Stimulated activated CD8-positive, alpha-beta memory T cell treated with anti-CD3 and anti-CD28 coated beads, Interleukin-4, amount 100 ng/mL, for 4 hours (primary cell): Measurements from ENCODE around the gene C2CD5.
A peak's percentile ranks its signal among the peaks of the same experiment; 100 is the strongest.
"Not testable (repeated sequence)": the region's sequence is repeated elsewhere in the genome, so short reads cannot be mapped to it uniquely, and the experiment has no call there.

Source experiments
- DNase-seq, 2 donors: peaks; one replicate each; pipeline ENCODE4 v3.0.0-alpha.2; 2020; ENCODE audit warnings: low read depth in 2 of 2, low spot score in 1 of 2

The C2CD5 gene

GRCh38 chr12:22544038-22544979, at the start of gene C2CD5:
Gene C2CD5, minus strand, starts transcription at chr12:22544542. Its CDS starts 392 bp downstream, at chr12:22544150.
- DNase-seq = peak; percentile 90 to 92

GRCh38 chr12:22593864-22594263, 49.5 kb upstream of the C2CD5 start:
- DNase-seq = no peak

GRCh38 chr12:22588817-22589216, 44.5 kb upstream of the C2CD5 start:
- no peak for DNase-seq

GRCh38 chr12:22578328-22578727, 34.0 kb upstream of the C2CD5 start:
- no peak for DNase-seq

- no peak for DNase-seq
Observed at GRCh38 chr12:22577667-22578066, 33.3 kb upstream of the C2CD5 start.

GRCh38 chr12:22576473-22576872, 32.1 kb upstream of the C2CD5 start:
- DNase-seq = no peak

- no peak for DNase-seq
Observed at GRCh38 chr12:22576065-22576464, 31.7 kb upstream of the C2CD5 start.

GRCh38 chr12:22574921-22575320, 30.6 kb upstream of the C2CD5 start:
- DNase-seq = no peak

GRCh38 chr12:22573181-22573580, 28.8 kb upstream of the C2CD5 start:
- DNase-seq = no peak

- no peak for DNase-seq
Observed at GRCh38 chr12:22569253-22569652, 24.9 kb upstream of the C2CD5 start.

- DNase-seq = no peak
Observed at GRCh38 chr12:22562036-22563028, 18.0 kb upstream of the C2CD5 start.

- DNase-seq = not testable (repeated sequence)
Observed at GRCh38 chr12:22554750-22555149, 10.4 kb upstream of the C2CD5 start.

GRCh38 chr12:22551624-22552023, 7.3 kb upstream of the C2CD5 start:
- no peak for DNase-seq

- no peak for DNase-seq
Observed at GRCh38 chr12:22545255-22545654, 913 bp upstream of the C2CD5 start.

GRCh38 chr12:22543246-22544037, 900 bp downstream of the C2CD5 start:
- peak; percentile 4 to 7 for DNase-seq

GRCh38 chr12:22541496-22542155, 2.7 kb downstream of the C2CD5 start:
- no peak for DNase-seq

GRCh38 chr12:22539055-22539454, 5.3 kb downstream of the C2CD5 start:
- no peak for DNase-seq

GRCh38 chr12:22538311-22538710, 6.0 kb downstream of the C2CD5 start:
- no peak for DNase-seq

GRCh38 chr12:22536971-22537544, 7.3 kb downstream of the C2CD5 start:
- DNase-seq = no peak
